HG03135 (cell line): Measurements from ENCODE around the gene PLA2G4A.

Experiments
- ATAC-seq: cut with Tn5 transposase; IDR thresholded peaks from one replicate; pipeline ENCODE4 v1.9.1; 2021; ENCODE audit warnings: mild to moderate bottlenecking, moderate library complexity; ENCODE audit not compliant: unreplicated experiment

PLA2G4A gene

DNA sequence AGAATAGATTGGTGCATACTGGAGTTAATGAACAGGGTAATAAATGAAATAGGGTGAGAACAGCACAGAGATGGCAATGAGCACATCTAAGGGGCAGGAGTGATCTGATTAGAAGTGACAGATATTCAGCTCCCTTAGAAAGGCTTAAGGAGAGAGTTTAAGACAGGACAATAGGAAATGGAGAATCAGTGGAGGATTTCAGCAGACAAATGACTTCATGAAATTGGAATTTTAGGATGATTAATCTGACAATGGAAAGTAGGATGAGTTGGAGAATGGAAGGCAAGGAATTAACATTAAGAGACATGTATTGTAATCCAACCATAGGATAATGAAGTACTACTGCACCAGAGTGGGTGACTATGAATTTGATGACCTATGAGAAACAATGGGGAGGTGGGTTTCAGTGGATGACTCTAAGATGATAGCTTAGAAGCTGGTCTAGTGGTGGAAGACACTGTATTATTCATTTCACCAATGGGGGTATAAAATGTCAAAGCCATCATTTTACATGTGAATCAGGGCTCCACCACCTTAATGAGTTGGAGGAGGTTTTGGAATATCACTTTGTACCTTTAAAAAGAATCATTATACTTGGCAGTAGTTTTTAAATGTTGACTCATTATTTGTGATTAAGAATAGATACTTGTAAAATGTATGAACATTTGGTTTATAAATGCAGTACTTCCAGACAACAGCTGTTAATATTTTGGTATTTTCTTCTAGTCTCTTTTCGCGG is 139.1 kb downstream of the PLA2G4A start:
- no peak for ATAC-seq

DNA sequence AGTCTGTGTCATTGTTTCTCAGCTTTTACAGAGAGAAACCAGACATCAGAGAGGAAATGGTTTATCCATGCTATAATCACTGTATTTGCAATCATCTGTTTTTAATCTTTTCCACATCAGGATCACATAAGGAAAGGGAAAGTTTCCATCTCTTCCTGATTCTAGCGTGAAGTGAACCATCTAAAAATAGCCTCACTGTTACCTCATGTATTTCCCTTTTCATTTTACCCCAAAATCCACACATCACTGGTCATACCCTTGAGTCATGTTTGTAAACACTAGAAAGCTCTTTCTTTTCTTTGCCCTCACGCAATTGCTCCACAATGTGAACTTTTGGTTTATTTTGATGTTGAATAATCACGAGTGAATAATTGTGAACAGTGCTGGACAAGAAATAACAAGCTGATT is 146.0 kb downstream of the PLA2G4A start:
- no peak for ATAC-seq

DNA sequence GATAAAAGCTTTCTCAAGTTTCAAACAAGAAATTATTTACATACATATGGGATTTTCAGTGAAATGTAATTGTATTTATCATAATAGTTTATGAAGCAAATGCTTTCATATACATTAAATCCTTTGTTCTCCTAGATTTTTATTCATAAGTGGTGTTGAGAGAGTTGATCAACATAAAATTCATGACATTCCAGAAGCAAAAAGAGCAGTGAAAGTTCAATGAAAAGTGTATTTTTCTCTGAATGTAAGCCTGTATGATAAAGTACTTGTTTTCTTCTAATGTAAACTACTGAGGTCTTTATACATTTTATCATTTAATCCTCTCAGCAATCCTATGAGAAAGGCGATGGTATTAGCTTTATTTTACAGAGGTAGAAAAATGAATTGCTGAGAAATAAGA is 146.5 kb downstream of the PLA2G4A start:
- no peak for ATAC-seq

DNA sequence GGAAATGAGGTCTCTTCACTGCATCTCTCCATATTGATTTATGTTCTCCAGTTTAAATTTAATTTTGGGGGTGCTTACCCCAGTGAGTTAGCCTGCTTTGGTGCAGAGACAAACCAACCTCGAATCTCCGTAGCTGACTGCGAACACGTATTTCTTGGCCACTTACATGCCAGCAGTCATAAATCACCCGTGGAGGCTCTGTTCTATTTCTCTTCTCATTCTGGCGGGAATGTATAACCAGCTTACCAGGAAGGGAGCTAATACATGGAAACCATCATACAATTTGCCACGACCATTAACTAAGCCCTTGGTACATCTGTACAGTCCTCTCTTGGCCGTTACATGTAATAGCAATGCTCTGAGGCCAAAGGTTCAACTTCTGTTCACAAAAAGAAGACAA is 148.0 kb downstream of the PLA2G4A start:
- ATAC-seq, result no peak

DNA sequence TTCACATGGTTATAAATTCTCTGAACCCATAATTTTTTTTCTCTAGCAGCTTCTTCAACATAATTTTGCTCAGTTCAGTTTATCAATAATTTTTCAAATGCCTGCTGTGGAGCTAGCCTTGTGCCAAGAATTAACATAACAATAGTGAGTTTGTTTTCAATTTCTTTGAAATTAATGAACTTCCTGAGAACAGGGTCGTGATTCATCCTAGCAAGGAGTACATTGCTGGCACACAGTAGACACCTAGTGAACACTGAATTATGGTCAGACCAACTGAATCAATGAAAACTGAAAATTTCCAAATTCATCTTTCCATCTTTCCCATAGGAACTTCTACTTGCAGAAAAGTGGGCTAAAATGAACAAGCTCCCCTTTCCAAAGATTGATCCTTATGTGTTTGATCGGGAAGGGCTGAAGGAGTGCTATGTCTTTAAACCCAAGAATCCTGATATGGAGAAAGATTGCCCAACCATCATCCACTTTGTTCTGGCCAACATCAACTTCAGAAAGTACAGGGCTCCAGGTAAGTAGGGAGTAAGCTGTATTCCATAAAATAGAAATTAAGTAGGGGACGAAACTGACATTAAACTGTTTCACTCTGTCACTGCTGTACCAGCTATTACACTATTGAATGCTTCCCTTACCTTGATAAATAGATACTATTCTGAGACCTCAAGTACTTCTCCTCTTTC is 148.7 kb downstream of the PLA2G4A start:
- ATAC-seq, result no peak

DNA sequence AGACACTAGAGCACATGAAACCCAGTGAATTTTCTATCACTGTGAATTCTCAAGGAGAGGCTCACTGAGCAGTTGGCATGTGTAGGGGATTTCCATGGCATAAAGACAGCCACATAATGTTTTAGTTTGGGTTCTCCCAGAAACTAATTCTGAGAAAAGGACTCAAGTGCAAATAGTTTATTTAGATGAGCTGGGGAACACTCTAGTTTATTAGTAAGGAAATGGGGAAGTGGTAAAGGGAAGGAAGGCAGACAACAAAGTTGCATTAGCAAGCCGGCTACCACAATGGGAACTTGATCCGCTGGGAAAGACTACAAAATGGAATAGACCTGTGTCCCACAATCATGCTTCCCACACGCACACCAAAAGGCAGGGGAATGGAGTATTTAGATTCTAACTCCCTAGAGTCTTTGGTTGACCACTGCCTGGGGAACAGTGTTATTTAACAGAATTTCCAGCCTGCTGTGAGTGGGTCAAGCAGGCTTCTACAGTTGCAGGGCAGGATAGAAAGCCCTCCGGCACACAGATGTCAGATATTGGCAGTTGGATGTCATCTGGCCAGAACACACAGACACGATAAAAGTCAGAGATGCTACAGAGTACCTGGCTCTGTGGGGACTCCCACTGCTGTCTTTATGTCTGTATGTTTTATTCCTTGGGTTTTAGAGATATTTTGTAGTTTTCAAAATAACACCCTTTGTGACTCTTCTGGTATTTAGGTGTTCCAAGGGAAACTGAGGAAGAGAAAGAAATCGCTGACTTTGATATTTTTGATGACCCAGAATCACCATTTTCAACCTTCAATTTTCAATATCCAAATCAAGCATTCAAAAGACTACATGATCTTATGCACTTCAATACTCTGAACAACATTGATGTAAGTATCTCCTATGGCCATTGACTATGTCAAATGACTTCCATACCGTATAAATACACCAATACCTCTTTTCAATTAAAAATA is 150.1 kb downstream of the PLA2G4A start:
- ATAC-seq, result no peak

DNA sequence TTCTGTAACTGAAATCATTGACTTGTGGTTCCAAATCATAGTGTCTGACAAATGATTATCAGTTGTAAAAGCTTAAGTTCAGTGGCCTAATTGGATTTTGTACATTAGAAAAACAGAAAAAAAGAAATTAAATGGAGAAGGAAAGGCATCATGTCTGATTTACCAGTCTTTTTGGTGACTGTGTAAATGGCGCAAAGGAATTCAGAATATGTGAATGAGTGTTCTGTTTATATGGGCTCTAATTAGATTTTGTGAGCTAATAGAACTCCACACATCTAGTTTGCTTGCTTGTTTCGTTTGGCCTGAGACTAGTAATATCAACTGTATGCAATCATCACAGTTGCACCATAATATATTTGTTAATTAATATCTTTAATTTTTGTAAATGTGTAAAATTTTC is 151.7 kb downstream of the PLA2G4A start:
- ATAC-seq, result no peak

DNA sequence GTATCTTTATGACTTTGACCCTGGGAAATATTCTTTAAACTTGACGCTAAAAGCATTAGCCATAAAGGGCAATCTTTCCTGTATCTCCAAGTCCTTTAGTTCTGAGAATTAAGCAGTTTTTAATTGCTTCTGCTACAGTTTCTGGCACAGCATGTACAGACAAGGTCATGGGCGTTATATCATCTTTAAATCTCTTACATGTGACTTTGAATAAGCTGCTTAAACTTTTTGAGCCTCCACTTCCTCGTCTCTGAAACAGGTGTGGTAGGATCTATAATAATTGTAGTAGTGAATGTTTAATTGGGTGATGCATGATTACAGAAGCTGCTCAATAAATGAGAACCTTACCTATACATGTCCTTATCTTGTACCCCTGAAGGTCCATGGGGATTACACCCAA is 153.4 kb downstream of the PLA2G4A start:
- ATAC-seq, result no peak

DNA sequence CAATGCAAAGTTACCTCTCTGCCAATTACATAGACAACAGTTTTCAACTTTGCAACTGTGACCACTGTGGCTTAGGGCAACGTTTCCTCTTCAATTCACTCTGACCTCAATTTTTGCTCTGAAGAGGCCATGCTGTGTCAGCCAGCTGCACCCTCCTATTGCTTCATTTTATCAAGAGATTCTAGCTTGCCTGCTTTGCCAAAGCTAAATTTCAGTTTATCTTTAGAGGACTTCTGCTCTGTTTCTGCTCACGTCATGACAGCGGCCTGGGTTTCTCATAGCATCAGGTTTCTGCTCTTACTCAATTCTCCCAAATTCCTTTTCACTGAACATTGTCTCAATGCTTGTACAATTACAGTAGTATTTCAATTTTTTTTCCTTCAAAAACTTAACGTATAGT is 154.6 kb downstream of the PLA2G4A start:
- no peak for ATAC-seq

DNA sequence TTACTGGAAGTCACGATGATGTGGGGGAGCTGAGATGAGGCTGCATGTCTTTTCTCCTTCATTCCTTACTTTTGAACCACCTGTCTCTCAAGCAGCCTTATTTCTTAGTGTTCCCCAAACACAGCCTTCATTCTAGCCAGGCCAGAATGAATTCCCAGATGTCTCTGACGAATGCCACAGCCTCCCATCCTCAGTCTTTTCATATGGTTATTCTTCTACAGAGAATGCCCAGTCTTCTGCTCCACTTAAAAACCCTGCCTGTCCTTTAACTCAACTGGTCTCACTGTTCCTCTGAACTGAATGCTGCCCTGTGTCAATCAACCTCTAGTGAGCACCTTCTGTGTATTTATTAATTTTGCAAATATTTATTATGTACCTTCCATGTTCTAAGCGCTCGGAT is 156.2 kb downstream of the PLA2G4A start:
- ATAC-seq, result no peak

DNA sequence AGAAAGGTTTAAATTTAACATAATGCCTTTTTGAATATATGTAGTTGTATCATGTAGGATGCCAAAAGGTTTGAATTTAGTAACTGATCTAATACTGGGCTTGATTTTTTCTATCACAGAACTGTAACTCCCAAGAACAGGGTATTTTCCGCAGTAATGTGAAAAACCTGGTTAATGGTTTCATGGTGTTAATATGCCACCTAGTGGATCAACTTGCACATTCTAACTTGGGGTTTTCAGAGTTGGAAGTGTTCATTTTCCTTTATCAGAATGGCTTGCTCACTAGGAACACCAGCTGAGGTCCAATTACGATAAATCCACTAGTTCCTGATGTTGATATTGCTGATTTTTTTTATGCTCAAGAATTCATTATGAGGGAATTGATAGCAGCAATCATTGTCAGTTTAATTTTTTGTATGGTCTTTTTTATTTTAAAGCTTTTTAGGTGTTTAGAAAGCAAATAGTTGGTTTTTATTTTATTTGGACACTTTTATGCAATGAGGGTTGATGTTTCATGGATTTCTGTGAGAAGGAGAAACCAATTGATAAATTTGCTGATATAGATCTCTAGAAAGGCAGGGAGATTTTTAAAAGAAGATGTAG is 157.2 kb downstream of the PLA2G4A start:
- ATAC-seq, result no peak

DNA sequence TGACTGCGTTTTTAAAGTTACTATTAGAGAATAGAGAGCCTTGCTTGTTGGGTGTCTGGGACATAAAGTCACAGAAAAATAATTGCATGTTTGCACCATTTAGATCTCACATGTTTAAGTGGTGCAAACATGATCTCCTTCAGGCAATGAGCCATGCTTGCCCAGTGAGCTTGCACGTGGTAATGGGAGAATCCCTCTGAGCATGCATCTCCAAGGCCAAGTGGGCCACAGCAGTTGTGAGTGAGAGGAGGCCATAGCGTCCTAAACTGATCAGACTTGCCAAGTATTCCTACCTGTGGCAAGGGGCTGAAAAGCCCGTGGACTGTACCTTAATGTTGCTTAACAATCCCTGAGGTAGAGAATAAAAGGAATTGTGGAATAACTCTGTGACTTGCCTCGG is 158.3 kb downstream of the PLA2G4A start:
- no peak for ATAC-seq

DNA sequence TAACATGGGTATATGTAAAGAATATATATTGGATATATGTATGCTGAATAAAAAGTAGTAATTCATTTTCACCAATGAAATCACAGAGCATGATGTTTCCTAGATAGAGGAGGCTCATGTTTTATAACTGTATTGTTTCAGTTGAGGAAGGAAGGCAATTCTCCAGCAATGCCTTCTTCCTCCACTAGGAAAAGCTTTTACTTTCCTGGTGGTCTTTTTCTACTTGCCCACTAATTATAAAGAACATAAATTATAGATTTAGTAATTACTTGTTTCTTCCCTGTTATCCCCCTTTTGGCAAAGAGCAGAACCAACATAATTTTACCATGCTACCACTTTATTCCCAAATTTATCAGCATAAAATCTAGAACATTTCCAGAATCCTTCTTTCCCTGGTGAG is 159.0 kb downstream of the PLA2G4A start:
- no peak for ATAC-seq

DNA sequence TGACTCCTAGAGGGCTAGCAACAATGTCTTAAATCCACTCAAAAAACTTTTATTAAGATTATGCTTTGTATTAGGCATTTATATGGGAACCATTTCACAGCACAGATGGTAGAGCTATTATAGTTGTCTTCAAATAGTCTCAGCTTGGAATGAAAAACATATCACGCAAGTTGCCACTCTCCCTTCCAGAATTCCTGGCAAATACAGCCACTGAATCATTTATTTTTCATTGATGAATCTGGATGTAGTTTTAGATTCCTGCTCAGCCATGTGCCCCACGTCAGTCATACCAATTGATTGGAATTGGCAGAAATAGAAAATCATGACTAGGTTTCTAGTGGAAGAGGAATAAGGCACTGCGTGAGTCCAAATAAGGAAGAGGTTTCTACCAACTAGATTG is 165.2 kb downstream of the PLA2G4A start:
- no peak for ATAC-seq

DNA sequence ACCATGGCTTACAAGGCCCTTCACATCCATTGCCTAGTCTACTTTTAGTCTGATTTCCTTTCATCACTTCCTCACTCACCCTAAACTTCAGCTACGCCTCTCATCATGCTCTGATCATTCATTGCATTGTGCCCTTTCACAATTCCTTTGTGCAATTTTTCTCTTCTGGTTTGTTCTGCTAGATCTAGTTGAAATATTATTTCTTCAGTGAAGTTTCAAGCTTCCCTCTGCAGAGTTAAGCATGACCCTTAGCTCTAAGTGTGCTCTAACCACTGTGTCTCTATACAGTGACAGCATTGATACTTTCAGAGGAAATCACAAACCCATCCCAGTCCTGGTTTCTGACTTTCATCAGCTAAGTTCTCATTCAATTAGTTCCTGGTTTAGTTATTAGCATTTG is 166.1 kb downstream of the PLA2G4A start:
- no peak for ATAC-seq

DNA sequence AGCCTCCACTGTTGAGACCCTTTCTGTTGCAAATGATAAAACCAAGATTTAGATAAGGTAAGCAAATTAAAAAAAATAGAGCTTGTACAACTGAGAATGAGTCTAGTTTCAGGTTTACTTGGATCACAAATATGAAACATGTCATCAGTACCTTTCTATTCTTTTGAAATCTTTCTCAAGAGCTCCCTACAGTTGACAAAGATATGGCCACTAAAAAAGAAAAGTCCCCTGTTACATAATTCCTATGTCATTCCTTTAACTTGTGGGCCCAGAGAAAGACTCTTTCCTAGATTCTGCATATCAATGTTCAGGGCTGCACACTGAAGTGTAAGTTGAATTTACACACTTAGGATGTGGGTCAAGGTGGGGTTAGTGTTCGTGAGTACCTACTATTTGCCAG is 168.1 kb downstream of the PLA2G4A start:
- no peak for ATAC-seq

DNA sequence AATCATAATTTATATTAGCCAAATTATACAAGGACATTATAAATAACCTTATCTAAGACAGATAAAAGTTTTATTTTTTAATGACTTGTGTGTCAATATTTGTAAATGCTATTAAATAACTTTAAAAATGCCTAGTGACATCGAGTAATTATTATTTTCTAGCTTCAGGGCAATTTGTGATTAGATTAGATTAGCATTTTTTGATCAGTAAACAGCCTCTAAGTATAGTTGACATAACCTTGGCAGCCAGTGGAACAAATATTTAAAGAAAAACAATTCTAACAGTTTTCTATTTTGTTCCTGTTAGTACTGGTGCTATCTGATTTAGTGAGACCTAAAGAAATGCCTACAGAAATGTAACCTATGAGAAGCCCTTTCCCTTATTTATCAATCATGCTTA is 169.1 kb downstream of the PLA2G4A start:
- ATAC-seq, result no peak

DNA sequence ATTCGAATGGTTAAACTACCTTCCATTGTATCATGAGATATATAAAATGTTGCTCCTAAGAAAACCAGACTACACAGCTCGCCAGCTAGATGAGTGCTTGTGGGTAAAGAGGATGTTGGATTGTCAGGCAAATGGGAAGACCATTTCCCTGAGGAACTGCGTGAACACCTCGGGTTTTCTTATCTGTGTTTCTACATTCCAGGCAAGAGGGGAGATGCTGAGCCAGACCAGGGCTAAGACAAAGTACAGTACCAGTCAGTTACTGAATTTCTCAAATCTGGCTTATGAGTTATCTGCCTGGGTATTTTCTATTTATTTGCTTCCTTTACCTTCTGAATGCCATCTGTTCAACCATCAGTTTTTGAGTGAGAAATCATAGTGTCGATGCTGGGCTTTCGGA is 170.8 kb downstream of the PLA2G4A start:
- no peak for ATAC-seq

DNA sequence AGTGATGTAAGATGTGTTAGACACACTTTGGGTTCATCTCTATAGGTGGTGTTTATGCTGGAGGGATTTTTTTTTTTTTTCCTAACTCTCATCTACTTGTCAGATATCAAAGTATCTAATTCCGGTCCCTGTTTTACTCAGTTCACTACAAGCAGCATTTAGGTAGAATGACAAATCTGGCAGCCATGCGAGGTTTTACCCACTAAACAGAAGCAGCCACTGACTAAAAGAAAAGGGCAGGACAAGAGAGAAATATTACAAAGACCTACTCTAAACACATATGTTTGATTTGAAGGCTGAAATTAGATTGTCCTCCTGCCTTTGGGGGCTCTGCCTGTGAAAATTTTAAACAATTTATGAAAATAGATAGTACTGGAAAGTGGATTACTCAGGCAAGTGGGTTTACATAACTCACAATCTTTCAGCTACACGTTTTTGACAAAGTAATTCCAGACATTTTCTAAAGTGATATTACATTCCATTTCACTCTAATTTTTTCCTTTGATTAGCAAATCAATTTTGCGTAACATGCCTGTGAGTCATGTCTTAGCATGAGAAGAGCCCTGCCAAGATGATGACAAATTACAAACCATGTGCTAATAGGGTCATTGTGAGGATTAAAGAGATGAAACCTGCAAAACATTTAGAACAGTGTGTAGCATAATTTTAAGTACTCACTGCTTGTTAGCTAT is 172.6 kb downstream of the PLA2G4A start:
- no peak for ATAC-seq

DNA sequence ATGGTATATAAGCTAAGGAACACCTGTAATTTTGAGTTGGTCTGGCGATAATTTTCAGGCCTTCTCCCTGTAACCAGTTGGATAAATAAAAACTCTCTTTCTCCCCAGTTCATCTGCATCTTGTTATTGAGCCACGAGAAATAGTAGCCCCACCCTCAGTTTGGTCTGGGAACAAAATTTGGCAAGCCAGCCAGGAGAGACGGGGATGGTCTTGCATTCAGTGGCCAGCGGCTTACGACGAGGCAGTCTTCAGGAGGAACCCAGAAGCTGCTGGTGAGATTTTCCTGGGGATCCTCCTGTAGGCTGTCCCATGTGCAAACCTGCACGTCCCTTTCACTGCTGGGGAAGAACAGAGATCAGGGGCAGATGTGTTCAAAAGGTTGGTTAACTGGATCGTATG is 174.6 kb downstream of the PLA2G4A start:
- no peak for ATAC-seq

DNA sequence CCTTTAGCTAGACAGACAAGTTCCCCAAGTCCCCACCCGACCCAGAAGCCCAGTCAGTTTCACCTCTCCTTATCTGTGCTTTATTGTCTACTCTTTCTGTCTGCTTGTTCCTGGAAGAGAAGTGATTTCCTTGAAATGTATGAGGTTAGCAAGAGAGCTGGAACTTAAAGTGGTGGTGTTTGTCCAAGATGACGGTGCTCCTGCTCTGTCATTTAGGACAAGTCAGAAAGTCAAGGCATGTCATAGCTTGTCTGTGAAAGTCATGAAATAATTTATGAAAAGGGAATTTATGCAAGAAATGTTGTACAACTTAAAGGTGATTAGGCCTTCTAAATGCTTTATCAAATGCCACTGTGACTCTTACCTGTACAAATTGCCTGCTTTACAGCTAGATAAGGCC is 178.1 kb downstream of the PLA2G4A start:
- no peak for ATAC-seq
